LoVo (cell line): Measurements from ENCODE around the gene PRKN.
"Not testable (repeated sequence)": the region's sequence is repeated elsewhere in the genome, so short reads cannot be mapped to it uniquely, and the experiment has no call there.

Experiments
- DNase-seq: peaks from one replicate; pipeline ENCODE4 v3.0.0-alpha.2; 2016; ENCODE audit warnings: low spot score

PRKN gene

DNA sequence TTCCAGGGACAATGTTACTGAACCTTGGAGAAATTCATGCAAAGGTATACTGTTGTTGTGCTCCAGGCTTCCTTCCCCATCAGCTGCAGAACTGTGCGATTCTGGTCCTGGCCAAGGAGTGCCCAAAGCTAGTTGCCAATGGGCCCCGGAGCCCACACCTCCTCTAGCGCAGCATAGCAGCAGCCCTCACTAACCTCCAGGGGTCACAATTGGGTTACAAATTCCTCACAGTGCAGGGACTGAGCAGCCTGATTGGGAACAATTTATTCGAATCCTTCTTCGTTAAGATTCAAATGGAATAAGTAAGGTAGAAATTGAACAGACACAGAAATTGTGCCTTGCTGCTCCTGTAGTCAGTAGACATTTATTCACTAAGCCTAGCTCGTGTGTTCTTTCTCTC lies 284.9 kb downstream of the PRKN start:
- DNase-seq, result no peak

GRCh38 chr6:162441991-162442390 lies 285.6 kb downstream of the PRKN start:
- DNase-seq, result no peak

GRCh38 chr6:162438980-162439379 lies 288.6 kb downstream of the PRKN start:
- DNase-seq, result no peak

- no peak for DNase-seq
Observed at GRCh38 chr6:162435071-162435470, 292.5 kb downstream of the PRKN start.

- DNase-seq, result no peak
Observed at GRCh38 chr6:162421004-162421403, 306.6 kb downstream of the PRKN start.

DNA sequence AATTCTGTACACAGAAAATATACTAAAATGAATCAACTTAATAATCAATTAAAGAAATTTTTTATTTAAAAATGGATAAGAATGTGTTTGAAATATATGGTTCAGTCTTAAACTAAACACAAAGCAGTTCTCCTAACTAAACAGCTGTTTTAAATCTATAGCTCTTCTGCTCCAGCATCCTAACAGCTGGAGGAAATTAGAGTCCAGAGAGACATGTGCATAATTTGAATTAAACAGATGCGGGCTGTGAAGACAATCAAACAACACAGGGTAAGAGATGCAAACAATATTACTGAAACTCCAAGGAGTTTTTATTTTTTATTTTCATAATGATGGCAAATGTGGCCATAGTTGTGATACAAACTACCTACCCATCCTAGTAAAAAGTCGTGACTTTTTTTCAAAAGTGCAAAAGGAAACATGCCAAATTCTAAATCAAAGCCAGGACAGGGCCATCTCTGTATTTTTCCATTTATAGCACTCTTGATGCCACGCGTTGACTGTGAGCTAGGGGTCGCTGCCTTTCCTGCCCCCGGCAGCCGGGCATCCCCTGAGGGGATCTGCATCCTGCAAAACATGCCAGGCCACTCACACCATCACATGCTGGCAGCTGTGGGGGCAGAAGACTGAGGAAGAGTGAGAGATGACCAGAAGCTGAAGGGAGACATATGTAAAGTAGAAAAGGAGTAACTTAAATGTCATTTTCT lies 310.6 kb downstream of the PRKN start:
- no peak for DNase-seq

- no peak for DNase-seq
Observed at GRCh38 chr6:162416307-162416706, 311.3 kb downstream of the PRKN start.

- no peak for DNase-seq
Observed at GRCh38 chr6:162409741-162410691, 317.6 kb downstream of the PRKN start.

DNA sequence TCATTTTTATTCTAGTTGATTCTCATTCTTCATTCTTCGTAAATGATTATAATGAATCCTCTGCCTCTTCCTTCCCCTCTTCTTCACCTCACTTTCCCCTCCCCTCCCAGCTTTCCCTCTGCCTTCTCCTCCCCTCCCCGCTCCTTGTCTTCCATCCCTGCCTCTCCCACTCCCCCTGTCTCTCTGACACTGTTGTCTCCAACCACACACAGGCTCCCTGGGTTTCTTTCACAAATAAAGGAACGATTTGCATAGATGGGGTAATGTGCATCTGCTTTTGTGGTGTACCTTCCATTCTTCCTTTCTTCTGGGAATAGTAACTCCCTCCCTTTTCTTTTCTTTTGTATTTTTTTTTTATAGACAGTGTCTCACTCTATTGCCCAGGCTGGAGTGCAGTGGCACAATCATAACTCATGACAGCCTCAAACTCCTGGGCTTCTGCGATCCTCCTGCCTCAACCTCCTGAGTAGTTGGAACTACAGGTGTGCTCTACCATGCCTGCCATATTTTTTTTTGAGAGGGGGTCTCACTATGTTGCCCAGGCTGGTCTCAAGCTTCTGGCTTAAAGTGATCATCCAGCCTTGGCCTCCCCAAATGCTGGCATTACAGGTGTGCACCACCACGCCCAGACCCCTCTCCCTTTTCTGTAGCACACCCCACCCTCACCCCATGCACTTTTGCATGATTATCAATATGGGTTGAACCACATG lies 318.6 kb downstream of the PRKN start:
- DNase-seq, result no peak

DNA sequence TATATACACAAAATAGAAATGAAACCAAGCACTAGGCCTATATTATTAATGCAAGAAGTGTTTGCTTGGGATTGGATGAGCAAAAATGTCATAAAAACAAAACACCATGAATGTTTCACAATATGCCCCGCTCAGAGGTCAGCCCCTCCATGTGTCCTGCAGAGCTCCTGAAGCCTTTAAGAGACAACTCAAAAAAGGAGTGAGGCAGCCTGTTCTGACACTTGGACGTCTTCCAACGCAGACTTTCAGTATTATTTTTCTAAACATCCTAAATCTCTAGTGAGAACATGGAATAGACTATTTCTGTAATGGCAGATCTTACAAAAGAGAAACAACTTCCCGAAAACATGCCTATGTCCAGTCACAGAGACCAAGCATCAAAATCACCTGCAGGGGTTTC lies 322.6 kb downstream of the PRKN start:
- no peak for DNase-seq

- no peak for DNase-seq
Observed at GRCh38 chr6:162403031-162403430, 324.5 kb downstream of the PRKN start.

GRCh38 chr6:162395181-162395580 lies 332.4 kb downstream of the PRKN start:
- DNase-seq, result no peak

DNA sequence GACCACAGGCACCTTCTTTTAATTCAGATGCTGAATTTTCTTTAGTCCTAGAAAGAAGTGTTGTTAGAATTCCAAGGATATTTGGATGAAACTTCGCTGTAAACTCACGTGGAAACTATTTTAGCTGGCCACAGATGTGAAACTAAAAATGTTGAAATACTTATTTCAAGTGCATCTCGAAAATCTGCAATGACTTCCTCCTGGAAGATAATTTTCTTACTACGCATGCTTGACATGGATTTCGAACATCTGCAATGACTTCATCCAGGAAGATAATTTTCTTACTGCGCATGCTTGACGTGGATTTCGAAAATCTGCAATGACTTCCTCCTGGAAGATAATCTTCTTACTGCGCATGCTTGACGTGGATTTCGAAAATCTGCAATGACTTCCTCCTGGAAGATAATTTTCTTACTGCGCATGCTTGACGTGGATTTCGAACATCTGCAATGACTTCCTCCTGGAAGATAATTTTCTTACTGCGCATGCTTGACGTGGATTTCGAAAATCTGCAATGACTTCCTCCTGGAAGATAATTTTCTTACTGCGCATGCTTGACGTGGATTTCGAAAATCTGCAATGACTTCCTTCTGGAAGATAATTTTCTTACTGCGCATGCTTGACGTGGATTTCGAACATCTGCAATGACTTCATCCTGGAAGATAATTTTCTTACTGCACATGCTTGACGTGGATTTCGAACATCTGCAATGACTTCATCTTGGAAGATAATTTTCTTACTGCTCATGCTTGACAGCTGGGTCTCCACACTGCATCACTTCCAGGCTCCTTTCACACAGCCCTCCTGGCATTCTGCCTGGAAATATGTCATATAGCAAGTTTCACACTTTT lies 336.4 kb downstream of the PRKN start:
- not testable (repeated sequence) for DNase-seq

- no peak for DNase-seq
Observed at GRCh38 chr6:162389343-162390085, 338.1 kb downstream of the PRKN start.

- no peak for DNase-seq
Observed at GRCh38 chr6:162388383-162388777, 339.2 kb downstream of the PRKN start.

- DNase-seq, result no peak
Observed at GRCh38 chr6:162387718-162388382, 339.7 kb downstream of the PRKN start.

GRCh38 chr6:162385980-162386379 lies 341.6 kb downstream of the PRKN start:
- DNase-seq, result no peak

- DNase-seq, result no peak
Observed at GRCh38 chr6:162379757-162380409, 347.7 kb downstream of the PRKN start.

DNA sequence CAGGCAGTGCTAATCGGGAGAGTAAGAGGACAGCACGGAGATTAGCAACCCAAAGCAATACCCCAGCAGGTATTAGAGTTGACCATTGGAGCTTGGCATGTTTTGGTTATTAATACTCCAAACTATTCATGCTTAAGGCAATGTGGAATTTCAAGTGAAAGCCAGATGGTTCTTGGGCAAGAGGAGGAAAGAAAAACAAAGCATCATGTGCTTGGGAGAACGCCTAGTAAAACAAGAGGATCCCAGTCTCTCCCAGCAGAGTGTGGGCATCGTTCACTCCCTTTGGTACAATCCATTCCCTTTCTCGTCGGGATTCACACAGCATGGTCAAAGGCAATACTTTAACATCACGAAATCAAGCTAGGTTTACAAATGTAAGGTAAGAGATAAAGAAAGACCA lies 349.8 kb downstream of the PRKN start:
- no peak for DNase-seq

GRCh38 chr6:162373868-162374267 lies 353.7 kb downstream of the PRKN start:
- DNase-seq, result no peak
